Hepatic stellate cell (primary cell): ENCODE results near the gene TSEN2.

ENCODE experiments used
- DNase-seq: peaks from one replicate; pipeline ENCODE4 v3.0.0; 2011; ENCODE audit warnings: low spot score

The TSEN2 gene

DNA sequence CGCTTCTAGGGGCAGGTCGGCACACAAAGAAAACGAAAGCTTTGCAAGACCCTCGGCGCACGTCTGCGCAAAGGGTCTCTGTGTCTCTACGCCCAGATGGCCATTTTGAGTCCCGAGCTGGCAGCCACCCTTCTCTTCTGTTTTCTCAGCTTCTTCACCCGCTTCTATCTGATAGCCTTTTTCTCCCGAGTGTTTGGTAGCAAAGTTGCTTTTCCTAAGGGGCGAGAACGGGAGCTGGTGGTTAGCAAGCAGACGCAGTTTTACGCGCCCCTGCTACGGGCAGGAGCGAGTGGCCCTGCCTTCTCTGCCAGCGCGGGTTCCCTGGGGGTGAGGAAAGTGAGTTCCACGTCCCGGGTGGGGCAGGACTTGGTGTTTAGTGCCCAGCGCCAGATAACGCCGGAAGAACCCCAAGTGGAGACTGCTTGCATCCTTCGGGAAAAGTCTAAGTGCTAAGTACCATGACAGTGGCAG lies 69.7 kb downstream of the TSEN2 start:
- DNase-seq = peak; percentile 49

DNA sequence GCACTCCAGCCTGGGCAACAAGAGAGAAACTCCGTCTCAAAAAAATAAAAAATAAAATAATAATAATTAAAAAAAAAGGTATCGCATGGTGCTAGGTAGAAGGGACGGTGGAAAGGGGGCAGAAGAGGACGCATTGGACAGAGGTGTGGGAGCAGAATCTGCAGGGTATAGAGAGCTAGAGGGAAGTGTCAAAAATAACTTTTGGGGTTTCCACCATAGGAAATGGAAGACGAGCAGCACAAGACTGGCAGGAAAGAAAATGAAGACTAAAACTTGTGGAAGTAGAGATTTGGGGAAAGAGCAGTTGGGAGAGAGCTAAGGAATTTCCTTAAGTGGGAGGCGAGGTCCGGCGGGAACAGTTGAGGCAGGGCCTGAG lies 72.0 kb downstream of the TSEN2 start:
- no peak for DNase-seq

DNA sequence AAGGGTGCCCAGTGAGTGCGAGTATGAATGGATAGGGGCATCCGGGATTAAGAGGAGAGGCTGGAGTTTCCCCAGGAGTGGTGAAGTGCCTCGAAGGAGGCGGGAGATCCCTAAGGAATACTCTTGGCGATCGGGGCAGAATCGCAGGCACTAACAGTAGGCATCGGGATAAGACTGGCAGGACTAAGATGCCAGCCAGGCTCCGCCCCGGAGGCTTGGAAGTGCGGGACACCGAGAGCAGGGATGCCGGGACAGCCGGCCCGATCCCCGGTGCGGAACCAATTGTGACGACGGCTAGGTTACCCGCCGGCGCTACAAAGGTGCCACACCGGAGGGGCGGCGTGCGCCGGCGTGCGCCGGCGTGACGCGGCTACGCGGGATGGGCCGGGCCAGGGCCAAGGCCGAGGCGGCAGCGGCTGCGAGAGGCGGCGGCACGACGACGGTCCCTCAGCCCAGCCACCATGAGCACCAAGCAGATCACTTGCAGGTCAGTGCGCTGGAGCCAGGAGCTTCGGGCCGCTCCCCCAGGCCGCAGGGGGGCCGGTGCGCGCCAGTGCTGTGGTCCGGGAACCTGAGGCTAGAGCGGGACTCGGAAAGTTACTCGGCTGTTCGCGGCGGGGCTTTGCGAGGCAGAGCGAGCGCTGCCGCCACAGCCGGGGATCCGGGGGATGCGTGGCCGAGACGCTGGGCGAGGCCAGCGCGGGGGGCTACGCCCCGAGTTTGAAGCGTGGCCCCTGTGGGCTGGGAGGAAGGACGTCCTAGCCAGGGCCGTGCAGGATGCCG lies 72.6 kb downstream of the TSEN2 start, which contains the start of gene MKRN2:
MKRN2 (plus strand) TSS at position 398 of the 783 bp plus-strand sequence; CDS start at position 462, 64 bp downstream.
- DNase-seq = peak; percentile 86

DNA sequence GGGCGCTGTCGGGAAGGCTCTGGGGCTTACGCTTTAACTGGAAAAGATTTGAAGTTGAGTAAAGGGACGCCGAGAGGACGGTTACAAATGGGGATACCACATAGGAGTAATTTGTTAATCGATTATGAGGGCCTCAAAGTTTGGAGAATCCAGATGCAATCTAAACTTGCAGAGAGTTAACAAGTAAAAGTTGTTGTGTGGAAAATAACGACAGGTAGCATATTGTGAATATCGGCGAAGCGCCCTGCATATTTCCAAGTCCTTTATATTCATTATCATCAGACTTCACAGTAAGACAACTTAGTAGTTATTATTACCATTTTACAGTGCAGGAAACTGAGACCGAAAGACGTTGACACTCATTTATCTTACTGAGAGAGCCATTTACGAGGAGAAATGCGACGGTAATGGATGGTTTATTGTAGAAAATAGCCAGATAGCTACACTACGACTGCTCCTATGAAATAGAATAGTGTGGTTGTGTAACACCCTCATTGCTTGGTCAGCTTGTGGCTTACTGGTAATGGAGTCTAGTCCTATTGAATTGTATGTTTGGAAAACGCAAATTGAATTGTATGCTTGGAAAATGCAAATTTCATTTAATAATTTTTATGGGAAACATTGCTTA lies 73.3 kb downstream of the TSEN2 start:
- peak; percentile 31 for DNase-seq

DNA sequence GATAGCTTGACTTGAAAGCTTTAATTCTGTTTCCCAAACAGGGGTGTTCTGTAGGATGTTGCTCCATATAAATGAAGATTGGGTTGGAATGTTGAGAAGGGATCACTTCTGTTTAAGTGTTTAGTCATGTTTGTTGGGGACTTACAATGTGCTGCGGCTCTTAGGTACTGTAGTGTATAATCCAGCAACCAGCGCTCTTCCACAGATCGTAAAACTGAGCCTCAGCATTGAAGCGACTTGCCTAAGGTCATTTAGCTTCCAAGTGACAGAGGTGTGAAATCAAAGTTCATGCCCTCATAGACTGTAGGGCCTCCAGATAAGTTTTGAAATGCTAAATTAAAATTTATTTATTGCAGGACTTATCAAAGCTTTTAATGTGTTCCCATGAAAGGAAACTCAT lies 74.4 kb downstream of the TSEN2 start:
- DNase-seq = no peak

DNA sequence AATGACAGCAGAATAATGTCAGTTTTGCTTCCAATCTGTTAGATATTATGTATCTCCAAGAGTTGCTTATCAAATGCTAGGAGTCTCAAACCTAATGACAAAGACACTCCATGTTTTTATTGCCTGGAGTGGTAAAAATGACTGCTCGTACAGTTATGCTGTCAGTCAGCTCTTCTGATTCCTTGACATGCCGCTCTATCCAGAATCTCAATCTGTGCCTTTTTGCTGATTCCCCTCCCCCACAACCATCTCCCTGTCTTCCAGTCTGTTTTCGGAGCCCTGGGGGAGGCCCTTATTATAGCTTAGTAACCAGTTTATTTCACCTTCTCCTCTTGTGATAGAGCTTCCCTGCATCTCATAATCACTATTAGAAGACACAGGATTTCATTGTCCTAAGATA lies 75.2 kb downstream of the TSEN2 start:
- no peak for DNase-seq

DNA sequence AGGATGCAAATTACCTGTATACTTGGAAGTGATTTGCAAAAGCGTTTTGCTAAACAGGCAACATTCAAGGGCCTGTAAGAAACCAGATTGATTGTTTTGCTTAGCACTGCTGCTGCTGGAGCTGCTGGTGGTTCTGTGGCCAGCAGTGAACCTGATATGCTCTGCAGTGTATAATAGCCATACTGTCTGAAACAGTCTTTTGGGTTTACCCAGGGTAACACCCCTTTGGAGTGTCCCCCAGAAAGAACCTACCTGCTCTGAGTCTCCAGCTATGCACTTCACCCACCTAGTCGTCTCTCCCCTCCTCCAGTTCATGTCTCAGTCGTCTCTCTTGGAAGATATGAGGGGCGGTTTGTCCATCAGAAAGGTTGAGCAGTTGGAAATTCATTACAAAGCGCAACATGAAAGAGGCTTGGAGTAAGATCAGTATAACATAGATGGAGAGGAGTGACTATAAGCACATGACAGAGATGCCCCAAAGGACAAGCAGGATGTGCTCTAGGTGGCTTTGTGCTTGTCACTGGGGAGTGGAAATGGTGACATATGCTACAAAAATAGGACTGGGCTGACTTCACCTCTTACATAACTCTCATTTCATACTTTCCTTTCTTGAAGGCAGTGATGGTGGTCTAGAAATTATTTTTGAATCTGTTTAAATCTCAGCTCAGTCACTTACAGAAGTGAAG lies 76.4 kb downstream of the TSEN2 start:
- DNase-seq = no peak

DNA sequence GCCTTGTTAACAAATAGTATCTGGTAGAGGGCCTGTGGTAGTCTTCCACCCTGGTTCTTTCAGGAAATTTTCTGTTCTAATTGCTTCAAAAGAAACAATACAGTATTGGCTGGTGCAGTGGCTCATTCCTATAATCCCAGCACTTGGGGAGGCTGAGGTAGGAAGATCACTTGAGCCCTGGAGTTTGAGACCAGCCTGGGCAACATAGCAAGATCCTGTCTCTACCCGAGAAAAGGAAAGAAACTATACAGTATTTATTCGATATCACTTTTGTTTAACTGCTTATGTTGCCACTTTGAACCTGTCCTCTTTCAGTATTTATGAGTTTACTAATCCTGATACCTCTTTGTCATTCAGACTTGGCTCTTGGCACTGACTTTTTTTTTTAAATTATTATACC lies 77.1 kb downstream of the TSEN2 start:
- DNase-seq = no peak

DNA sequence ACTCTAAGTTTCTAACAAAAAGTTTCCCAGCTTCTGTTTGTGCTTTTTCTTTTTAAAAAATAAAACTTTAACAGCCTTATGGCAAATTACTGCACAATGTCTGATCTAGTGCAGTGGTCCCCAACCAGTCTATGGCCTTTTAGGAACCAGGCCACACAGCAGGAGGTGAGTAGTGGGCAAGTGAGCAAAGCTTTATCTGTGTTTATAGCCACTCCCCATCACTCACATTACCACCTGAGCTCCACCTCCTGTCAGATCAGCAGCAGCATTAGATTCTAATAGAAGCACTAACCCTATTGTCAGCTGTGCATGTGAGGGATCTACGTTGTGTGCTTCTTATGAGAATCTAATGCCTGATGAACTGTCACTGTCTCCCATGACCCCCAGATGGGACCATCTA lies 78.2 kb downstream of the TSEN2 start:
- no peak for DNase-seq

DNA sequence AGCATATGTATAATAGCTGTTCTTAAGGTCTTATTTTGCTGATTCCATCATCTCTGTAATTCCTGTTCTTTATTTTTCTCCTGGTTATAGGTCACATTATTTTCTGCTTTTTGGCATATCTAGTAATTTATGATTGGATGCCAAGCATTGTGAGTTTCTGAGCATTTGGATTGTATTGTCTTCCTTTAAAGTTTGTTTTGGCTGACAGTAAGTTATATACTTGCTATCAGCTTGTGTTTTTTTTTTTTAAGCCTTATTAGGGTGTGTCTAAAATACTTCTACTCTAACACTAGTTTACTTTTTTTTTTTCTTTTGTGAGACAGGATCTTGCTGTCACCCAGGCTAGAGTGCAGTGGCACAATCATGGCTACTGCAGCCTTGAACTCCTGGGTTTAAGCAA lies 82.7 kb downstream of the TSEN2 start:
- no peak for DNase-seq

DNA sequence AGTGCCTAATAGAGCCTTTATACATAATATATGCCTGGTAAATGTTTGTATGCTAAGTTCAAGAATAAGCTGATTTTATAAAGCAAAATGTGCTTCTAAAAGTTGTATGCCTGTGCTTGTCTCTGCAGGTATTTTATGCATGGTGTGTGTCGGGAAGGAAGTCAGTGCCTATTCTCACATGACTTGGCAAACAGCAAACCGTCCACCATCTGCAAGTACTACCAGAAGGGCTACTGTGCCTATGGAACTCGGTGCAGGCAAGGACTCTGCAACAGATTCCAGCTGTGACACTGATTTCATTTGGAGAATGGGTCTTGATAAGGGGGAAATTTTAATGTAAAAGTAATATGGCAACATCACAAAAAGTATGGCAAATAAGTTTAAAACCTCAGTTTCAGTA lies 84.5 kb downstream of the TSEN2 start:
- no peak for DNase-seq

DNA sequence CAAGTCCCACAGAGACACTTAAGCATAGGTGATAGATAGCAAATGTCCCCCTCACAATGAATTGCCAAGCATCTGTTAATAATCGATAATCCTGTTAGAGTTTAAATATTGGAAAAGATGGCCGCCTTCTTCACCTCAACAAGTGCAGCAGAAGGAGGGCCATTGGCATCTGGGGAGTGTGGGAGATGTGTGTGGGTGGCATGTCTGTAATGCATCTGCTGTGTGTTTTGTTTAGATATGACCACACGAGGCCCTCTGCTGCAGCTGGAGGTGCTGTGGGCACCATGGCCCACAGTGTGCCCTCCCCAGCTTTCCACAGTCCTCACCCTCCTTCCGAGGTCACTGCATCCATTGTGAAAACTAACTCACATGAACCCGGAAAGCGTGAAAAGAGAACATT lies 85.6 kb downstream of the TSEN2 start:
- DNase-seq = no peak

DNA sequence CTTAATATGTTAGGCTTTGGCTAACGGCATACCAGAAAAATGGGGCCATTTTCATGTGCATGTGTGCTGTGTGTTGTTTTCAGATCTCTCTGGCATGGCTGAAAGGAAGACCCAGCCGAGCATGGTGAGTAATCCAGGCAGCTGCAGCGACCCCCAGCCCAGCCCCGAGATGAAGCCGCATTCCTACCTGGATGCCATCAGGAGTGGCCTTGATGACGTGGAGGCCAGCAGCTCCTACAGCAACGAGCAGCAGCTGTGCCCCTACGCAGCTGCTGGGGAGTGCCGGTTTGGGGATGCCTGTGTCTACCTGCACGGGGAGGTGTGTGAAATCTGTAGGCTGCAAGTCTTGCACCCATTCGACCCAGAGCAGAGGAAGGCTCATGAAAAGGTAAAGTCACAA lies 87.7 kb downstream of the TSEN2 start:
- no peak for DNase-seq

DNA sequence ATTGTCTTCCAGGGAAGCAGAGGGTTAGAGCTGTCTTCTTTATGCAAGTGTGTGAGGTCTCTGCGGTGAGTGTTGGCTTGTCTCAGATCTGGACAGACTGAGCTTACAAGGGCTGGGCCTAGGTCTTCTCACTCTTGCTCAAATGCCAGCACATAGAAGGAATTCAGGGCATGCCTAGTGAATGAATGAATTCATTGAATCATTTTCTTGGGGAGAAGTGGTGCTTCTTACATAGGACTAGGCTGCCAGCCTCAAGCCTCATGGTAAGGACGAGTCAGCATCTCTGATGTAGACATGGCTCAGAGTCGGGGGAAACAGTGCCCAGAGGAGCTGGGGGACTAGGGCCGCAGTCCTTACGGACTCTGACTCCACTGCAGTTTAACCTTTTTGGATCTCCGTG lies 89.9 kb downstream of the TSEN2 start:
- no peak for DNase-seq

DNA sequence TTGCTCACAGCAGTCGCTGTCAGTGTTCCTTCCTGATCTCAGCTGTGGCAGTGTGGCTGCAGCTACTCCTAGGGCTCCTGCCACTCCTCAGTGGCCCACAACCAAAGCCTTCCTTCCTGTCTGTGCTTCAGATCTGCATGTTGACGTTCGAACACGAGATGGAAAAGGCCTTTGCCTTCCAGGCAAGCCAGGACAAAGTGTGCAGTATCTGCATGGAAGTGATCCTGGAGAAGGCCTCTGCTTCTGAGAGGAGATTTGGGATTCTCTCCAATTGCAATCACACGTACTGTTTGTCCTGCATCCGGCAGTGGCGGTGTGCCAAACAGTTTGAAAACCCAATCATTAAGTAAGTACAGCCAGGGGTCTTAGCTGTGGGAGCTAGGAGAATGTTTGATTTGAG lies 90.4 kb downstream of the TSEN2 start:
- no peak for DNase-seq

DNA sequence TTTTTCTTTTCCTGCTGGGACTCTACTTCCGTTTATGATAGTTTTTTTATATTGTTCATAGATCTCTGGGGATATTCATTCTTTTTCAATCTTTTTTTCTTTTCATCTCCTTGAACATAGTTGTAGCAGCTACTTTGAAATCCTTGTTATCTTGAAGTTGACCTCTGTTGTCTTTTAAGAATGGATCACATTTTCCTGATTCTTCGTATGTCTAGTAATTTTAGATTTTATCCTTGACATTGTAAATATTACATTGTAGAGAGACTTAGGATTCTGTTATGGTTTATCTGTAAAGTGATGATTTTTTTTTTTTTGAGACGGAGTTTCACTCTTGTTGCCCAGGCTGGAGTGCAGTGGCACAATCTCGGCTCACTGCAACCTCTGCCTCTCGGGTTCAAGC lies 93.1 kb downstream of the TSEN2 start:
- DNase-seq = no peak

DNA sequence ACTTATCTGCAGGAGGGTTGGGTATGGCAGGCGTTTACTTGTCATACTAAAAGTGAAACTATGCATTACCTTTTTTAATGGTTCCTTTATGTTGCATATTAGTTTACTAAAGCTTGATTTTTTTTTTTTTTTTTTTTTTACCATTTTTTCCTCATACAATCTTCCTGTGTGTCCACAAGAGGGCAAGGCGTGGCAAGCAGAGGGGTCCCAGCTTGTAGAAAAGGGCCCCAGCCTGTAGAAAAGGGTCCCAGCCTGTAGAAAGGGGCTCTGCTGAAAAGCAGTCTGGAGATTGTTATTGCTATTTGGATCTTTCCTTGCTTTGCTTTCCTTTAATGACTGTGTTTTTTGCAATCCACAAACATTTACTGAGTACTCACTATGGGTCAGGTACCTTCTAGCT lies 94.5 kb downstream of the TSEN2 start:
- no peak for DNase-seq

DNA sequence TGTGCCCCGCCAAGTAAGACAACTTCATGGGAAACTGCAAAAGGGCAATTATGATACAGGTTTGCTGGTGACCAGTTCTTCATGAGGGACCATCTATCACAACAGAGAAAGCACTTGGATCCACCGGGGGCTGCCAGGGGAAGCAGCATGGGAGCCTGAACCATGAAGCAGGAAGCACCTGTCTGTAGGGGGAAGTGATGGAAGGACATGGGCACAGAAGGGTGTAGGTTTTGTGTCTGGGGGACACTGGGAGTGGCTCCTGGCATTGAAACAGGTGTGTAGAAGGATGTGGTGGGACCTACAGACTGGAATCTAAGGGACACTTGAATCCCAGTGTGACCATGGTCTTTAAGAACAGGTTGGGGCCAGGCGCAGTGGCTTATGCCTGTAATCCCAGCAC lies 95.2 kb downstream of the TSEN2 start:
- no peak for DNase-seq

DNA sequence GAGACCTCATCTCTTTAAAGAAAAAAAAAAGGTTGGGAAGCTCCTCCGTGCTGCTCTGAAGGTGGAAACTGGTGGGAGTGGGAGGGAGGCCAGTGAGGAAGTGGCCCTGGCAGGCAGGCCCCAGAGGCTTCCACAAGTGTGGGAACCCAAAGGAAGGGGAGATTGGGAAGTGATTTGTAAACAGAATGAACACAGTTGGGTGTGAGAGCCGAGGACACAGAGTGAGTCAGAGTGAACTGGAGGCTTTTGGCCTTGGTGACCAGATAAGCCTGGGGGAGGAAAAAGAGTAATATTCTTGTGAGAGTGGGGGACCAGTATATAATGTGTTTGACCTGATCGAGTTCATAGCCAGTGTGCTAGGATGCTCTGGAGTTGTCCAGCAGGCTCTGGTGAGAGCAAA lies 95.6 kb downstream of the TSEN2 start:
- no peak for DNase-seq

DNA sequence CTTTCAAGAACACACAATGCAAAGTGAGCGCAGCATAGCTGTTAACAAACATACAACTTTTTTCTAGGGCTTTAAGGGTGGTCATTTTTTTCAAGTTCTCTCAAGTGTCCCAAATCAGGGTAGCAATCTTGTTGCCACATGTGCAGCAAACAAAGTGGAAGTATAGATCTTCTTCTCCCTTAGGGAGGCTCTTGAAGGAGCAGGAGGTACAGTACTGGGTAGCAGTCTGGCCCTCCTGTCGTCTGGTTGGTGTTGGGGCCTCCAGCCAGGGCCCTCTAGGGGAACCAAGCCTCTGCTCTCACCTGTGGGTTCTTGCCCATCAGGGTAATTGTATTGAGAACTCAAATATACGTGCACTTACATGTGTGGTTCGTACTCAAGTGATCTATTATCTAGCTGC lies 98.5 kb downstream of the TSEN2 start:
- no peak for DNase-seq
